Measurements from ENCODE around the gene SLC18A2. TPM values are rescaled to one million over a fixed set of nuclear protein-coding genes. Genes with fewer than 3 reads are reported as not detected.

The SLC18A2 gene
- total and polyA plus RNA-seq, 9 of the 15 experiments (the other 6 are each of a cell fraction or from before 2014, with no cell fraction given) = 0.03 to 5.4 (median 0.40) TPM

DNA sequence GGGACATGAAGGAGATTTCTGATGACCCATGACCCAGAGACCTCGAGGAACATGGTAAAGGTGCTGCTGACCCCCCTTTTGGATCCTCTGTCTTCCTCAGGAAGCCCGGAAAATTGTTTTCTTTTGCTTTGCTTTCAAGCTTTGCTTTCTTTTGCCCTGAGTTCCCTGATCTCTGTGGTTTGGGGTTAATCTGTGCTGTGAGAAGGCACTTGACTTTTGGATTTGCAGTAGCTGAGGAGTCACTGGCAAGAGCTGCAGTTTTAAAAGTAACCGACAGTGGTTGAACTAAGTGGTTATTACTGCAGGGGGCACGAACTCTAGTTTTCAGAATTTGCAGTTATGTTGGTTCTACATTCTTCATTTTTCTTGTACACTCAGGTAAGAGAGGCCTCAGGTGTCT, 81.3 kb downstream of the SLC18A2 start (continued):
- TF ChIP-seq, protein P1, sequence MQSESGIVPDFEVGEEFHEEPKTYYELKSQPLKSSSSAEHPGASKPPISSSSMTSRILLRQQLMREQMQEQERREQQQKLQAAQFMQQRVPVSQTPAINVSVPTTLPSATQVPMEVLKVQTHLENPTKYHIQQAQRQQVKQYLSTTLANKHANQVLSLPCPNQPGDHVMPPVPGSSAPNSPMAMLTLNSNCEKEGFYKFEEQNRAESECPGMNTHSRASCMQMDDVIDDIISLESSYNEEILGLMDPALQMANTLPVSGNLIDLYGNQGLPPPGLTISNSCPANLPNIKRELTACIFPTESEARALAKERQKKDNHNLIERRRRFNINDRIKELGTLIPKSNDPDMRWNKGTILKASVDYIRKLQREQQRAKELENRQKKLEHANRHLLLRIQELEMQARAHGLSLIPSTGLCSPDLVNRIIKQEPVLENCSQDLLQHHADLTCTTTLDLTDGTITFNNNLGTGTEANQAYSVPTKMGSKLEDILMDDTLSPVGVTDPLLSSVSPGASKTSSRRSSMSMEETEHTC (IDR thresholded peaks at IDR 0.05) = no peak
- TF ChIP-seq KDM1A (IDR thresholded peaks at IDR 0.05) (peak; percentile 67 to 69), ZNF134 (CRISPR knock-in tag; conservative IDR thresholded peaks at IDR 0.05) (no peak), KLF6 (CRISPR knock-in tag; IDR thresholded peaks at IDR 0.05; ENCODE audit: borderline replicate concordance) (no peak), AFF4 (CRISPR knock-in tag; IDR thresholded peaks at IDR 0.05) (no peak), PHB2 (IDR thresholded peaks at IDR 0.05; ENCODE audit: low read depth) (no peak), GATAD2A (IDR thresholded peaks at IDR 0.05) (no peak), HOMEZ (CRISPR knock-in tag; IDR thresholded peaks at IDR 0.05) (no peak), E2F1 (CRISPR knock-in tag; IDR thresholded peaks at IDR 0.05) (no peak), CCAR2 (IDR thresholded peaks at IDR 0.05; ENCODE audit: low read depth, low read length) (no peak), ARNT (IDR thresholded peaks at IDR 0.05) (no peak), ZNF408 (CRISPR knock-in tag; IDR thresholded peaks at IDR 0.05; ENCODE audit: low read depth) (no peak)
